Kidney capillary endothelial cell (primary cell): ENCODE results near the gene POLRMT.
"Not testable (repeated sequence)": the region's sequence is repeated elsewhere in the genome, so short reads cannot be mapped to it uniquely, and the experiment has no call there.

Experiments used
- DNase-seq: peaks from one replicate; pipeline ENCODE4 v3.0.0-alpha.2; 2018; ENCODE audit warnings: low spot score

POLRMT gene

GRCh38 chr19:647566-648284 is 14.4 kb upstream of the POLRMT start:
- no peak for DNase-seq

- DNase-seq = no peak
These were observed 13.6 kb upstream of the POLRMT start for GRCh38 chr19:646779-647565.

- no peak for DNase-seq
These were observed 12.8 kb upstream of the POLRMT start for GRCh38 chr19:645912-646778.

- no peak for DNase-seq
These were observed 11.5 kb upstream of the POLRMT start for GRCh38 chr19:644789-645188.

GRCh38 chr19:644363-644762 is 11.0 kb upstream of the POLRMT start:
- DNase-seq = no peak

- no peak for DNase-seq
These were observed 10.4 kb upstream of the POLRMT start for GRCh38 chr19:643736-644135.

- no peak for DNase-seq
These were observed 9.7 kb upstream of the POLRMT start for GRCh38 chr19:642767-643727.

- no peak for DNase-seq
These were observed 8.4 kb upstream of the POLRMT start for GRCh38 chr19:641702-642101.

- no peak for DNase-seq
These were observed 7.4 kb upstream of the POLRMT start for GRCh38 chr19:640606-641189.

- DNase-seq = no peak
These were observed 6.8 kb upstream of the POLRMT start for GRCh38 chr19:640161-640558.

GRCh38 chr19:639253-640160 is 6.2 kb upstream of the POLRMT start, which contains the start of gene FGF22:
TSS of gene FGF22 (plus strand) at chr19:639879. CDS start at chr19:639926, 47 bp downstream.
- DNase-seq = peak; percentile 75

GRCh38 chr19:638906-639252 is 5.5 kb upstream of the POLRMT start:
- no peak for DNase-seq

- DNase-seq = no peak
These were observed 1.8 kb upstream of the POLRMT start for GRCh38 chr19:634975-635652.

GRCh38 chr19:633786-634639 is 676 bp upstream of the POLRMT start:
- DNase-seq = peak; percentile 18

- peak; percentile 65 for DNase-seq
These were observed 714 bp downstream of the POLRMT start for GRCh38 chr19:632579-633067.

- no peak for DNase-seq
These were observed 3.2 kb downstream of the POLRMT start for GRCh38 chr19:629961-630714.

- DNase-seq = not testable (repeated sequence)
These were observed 3.8 kb downstream of the POLRMT start for GRCh38 chr19:629515-629914.
